Measurements from ENCODE around the gene TBC1D2B.
A peak's percentile ranks its signal among the peaks of the same experiment; 100 is the strongest.
"Not testable (repeated sequence)": the region's sequence is repeated elsewhere in the genome, so short reads cannot be mapped to it uniquely, and the experiment has no call there.

The TBC1D2B gene

GRCh38 chr15:78003539-78004008 lies 73.9 kb downstream of the TBC1D2B start:
- no peak for DNase-seq (ENCODE audit: low read depth)
- no peak overlapping the region for H3K4me3 ChIP-seq (ENCODE audit: low read depth, low read length)
- no peak for TF ChIP-seq CTCF (conservative IDR thresholded peaks at IDR 0.05; ENCODE audit: low read depth, low read length)

GRCh38 chr15:78002996-78003395 lies 74.5 kb downstream of the TBC1D2B start:
- TF ChIP-seq CTCF (conservative IDR thresholded peaks at IDR 0.05; ENCODE audit: low read depth, low read length): no peak
- no peak overlapping the region for H3K4me3 ChIP-seq (ENCODE audit: low read depth, low read length)
- no peak for DNase-seq (ENCODE audit: low read depth)

GRCh38 chr15:78001656-78002055 lies 75.9 kb downstream of the TBC1D2B start:
- no peak for TF ChIP-seq CTCF (conservative IDR thresholded peaks at IDR 0.05; ENCODE audit: low read depth, low read length)
- H3K4me3 ChIP-seq (ENCODE audit: low read depth, low read length): no peak overlapping the region
- DNase-seq (ENCODE audit: low read depth): no peak

- H3K4me3 ChIP-seq (ENCODE audit: low read depth, low read length): no peak overlapping the region
- TF ChIP-seq CTCF (conservative IDR thresholded peaks at IDR 0.05; ENCODE audit: low read depth, low read length): no peak
- DNase-seq (ENCODE audit: low read depth): no peak
These were observed 76.6 kb downstream of the TBC1D2B start for GRCh38 chr15:78000927-78001249.

GRCh38 chr15:78000091-78000926 lies 77.2 kb downstream of the TBC1D2B start:
- DNase-seq (ENCODE audit: low read depth): peak; percentile 71
- TF ChIP-seq CTCF (conservative IDR thresholded peaks at IDR 0.05; ENCODE audit: low read depth, low read length): peak; percentile 64
- H3K4me3 ChIP-seq (ENCODE audit: low read depth, low read length): no peak overlapping the region

- DNase-seq (ENCODE audit: low read depth): no peak
- no peak overlapping the region for H3K4me3 ChIP-seq (ENCODE audit: low read depth, low read length)
- TF ChIP-seq CTCF (conservative IDR thresholded peaks at IDR 0.05; ENCODE audit: low read depth, low read length): no peak
These were observed 78.0 kb downstream of the TBC1D2B start for GRCh38 chr15:77999486-77999885.

- TF ChIP-seq CTCF (conservative IDR thresholded peaks at IDR 0.05; ENCODE audit: low read depth, low read length): no peak
- no peak overlapping the region for H3K4me3 ChIP-seq (ENCODE audit: low read depth, low read length)
- DNase-seq (ENCODE audit: low read depth): no peak
These were observed 78.9 kb downstream of the TBC1D2B start for GRCh38 chr15:77998592-77998991.

GRCh38 chr15:77997761-77998554 lies 79.6 kb downstream of the TBC1D2B start:
- DNase-seq (ENCODE audit: low read depth); H3K4me3 ChIP-seq (ENCODE audit: low read depth, low read length): not testable (repeated sequence)

- not testable (repeated sequence) for H3K4me3 ChIP-seq (ENCODE audit: low read depth, low read length); DNase-seq (ENCODE audit: low read depth)
These were observed 80.3 kb downstream of the TBC1D2B start for GRCh38 chr15:77997221-77997620.

GRCh38 chr15:77996713-77997171 lies 80.8 kb downstream of the TBC1D2B start:
- not testable (repeated sequence) for DNase-seq (ENCODE audit: low read depth); H3K4me3 ChIP-seq (ENCODE audit: low read depth, low read length)

All from choroid plexus epithelial cell (primary cell).